Common myeloid progenitor, CD34-positive (primary cell): ENCODE data around the gene PPDPF.

Experiments used
- CTCF ChIA-PET: fragments of 350-600 bp; sonication (Branson Sonifier 250); formaldehyde crosslinking; loops from one replicate; lab custom pipeline; 2021; ENCODE audit warnings: antibody characterized with exemption; lab: Charles Lee
- POLR2A ChIA-PET: fragments of 350-600 bp; sonication (Branson Sonifier 250); formaldehyde crosslinking; loops from one replicate; lab custom pipeline; 2021; ENCODE audit warnings: antibody characterized with exemption; lab: Charles Lee
- DNase-seq, 3 donors: peaks; one replicate each; pipeline versions ENCODE4 v3.0.0 to v3.0.0-alpha.2; 2013
- H3K27ac ChIP-seq, 2 experiments: 1 replicate in 1 of 2; 2 replicates in 1 of 2; pipeline ENCODE4 v1.7.0; 2013; ENCODE audit warnings: inconsistent platforms in 2 of 2, low read length in 2 of 2, mild to moderate bottlenecking in 2 of 2, low read depth in 1 of 2, moderate library complexity in 1 of 2; ENCODE audit not compliant: severe bottlenecking in 2 of 2, insufficient read depth in 1 of 2, poor library complexity in 1 of 2
- H3K27me3 ChIP-seq, 5 experiments: replicated peaks in 2 of 5; 1 replicate in 3 of 5; 2 replicates in 2 of 5; pipeline versions ENCODE4 v1.6.1 to v1.7.0; 2013; ENCODE audit warnings: low read length in 4 of 5, mild to moderate bottlenecking in 2 of 5, moderate library complexity in 2 of 5, inconsistent platforms in 1 of 5; ENCODE audit not compliant: insufficient read depth in 5 of 5, control insufficient read depth in 4 of 5
- H3K36me3 ChIP-seq, 4 experiments: 1 replicate in 2 of 4; 2 replicates in 2 of 4; pipeline versions ENCODE4 v1.6.1 to v1.7.0; 2013; ENCODE audit warnings: low read length in 3 of 4, control low read depth in 1 of 4, mild to moderate bottlenecking in 1 of 4; ENCODE audit not compliant: control insufficient read depth in 4 of 4, insufficient read depth in 4 of 4
- H3K4me1 ChIP-seq, 4 experiments: 1 replicate in 3 of 4; 2 replicates in 1 of 4; pipeline versions ENCODE4 v1.6.1 to v1.7.1; 2013; ENCODE audit warnings: low read length in 3 of 4, mild to moderate bottlenecking in 3 of 4, control low read depth in 1 of 4, inconsistent platforms in 1 of 4, moderate library complexity in 1 of 4; ENCODE audit not compliant: control insufficient read depth in 4 of 4, insufficient read depth in 4 of 4; ENCODE audit errors: control extremely low read depth in 1 of 4
- H3K4me3 ChIP-seq, 7 experiments: 1 replicate in 4 of 7; 2 replicates in 3 of 7; pipeline versions ENCODE4 v1.5.1 to v1.7.0; 2013; ENCODE audit warnings: mild to moderate bottlenecking in 7 of 7, low read length in 6 of 7, moderate library complexity in 6 of 7, inconsistent platforms in 2 of 7, low read depth in 2 of 7, control low read depth in 1 of 7; ENCODE audit not compliant: insufficient read depth in 4 of 7, control insufficient read depth in 1 of 7; ENCODE audit errors: extremely low read depth in 1 of 7
- H3K9me3 ChIP-seq, 5 experiments: 1 replicate in 4 of 5; 2 replicates in 1 of 5; pipeline versions ENCODE4 v1.6.1 to v1.7.1; 2013; ENCODE audit warnings: low read length in 4 of 5, mild to moderate bottlenecking in 2 of 5, inconsistent platforms in 1 of 5, low read depth in 1 of 5, moderate library complexity in 1 of 5; ENCODE audit not compliant: control insufficient read depth in 4 of 5, insufficient read depth in 2 of 5; ENCODE audit errors: control extremely low read depth in 1 of 5
- WGBS: methylation state at CpG from one replicate; pipeline ENCODE4 v1.1.5; 2013; ENCODE audit not compliant: insufficient coverage; 5-methylcytosine and 5-hydroxymethylcytosine counted together

PPDPF gene

DNA sequence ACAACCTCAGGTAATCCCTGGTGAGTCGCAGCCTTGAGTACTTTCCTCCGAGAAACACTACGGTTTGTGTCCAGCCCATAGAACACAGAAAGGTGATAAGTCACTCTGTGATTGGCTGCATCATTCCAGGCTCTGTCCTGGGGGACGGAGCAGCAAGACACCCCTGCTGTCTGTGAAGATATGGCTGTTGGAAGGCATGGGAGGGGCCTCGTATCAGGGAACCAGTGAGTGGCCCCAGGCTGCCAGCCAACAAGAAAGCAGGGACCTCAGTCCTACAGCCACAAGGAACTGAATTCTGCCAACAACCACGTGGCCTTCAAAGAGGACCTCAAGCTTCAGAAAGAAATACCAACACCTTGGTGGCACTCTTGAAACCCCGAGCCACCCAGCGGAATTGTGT lies 15.3 kb upstream of the PPDPF start:
- Histone ChIP-seq H3K4me1 (no peaks in the 10 kb centered on the region), H3K27ac (no peak overlapping the region), H3K9me3 (peaks cover 0 to 25% (median 15%) of the 10 kb centered on the region in 5 experiments), H3K4me3 (no peak overlapping the region), H3K27me3 (peaks cover 0 to 49% (median 7%) of the 10 kb centered on the region in 5 experiments), H3K36me3 (no peaks in the 10 kb centered on the region)
- WGBS: 90% methylated on average over 5 of the region's 8 CpGs
- DNase-seq: no peak
- ChIA-PET CTCF (interaction anchor here (2.2 kb wide), 1 partner anchor 9 kb away, joined by 10 read pairs; no protein-coding TSS in a partner anchor), POLR2A (no interaction called here)

DNA sequence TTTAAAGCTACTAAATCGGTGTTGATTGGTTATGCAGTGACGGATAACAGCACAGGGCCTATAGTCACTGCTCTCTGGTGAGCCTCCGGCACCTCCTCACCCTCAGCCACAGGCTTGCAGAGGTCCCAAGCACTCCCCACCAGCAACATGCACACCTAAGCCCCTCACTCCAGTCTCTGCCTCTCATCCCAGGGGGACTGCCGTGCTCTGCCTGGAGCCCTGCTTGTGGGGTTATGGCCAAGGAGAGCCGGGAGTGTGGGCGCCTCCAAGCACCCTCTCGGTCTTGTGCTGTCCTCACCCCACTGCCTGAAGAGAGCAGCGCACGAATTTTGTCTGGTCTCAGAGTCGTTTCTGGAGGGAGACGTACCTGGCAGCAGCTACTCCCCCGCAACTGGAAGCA lies 14.8 kb upstream of the PPDPF start:
- 87% methylated on average over 6 of the region's 12 CpGs for WGBS

DNA sequence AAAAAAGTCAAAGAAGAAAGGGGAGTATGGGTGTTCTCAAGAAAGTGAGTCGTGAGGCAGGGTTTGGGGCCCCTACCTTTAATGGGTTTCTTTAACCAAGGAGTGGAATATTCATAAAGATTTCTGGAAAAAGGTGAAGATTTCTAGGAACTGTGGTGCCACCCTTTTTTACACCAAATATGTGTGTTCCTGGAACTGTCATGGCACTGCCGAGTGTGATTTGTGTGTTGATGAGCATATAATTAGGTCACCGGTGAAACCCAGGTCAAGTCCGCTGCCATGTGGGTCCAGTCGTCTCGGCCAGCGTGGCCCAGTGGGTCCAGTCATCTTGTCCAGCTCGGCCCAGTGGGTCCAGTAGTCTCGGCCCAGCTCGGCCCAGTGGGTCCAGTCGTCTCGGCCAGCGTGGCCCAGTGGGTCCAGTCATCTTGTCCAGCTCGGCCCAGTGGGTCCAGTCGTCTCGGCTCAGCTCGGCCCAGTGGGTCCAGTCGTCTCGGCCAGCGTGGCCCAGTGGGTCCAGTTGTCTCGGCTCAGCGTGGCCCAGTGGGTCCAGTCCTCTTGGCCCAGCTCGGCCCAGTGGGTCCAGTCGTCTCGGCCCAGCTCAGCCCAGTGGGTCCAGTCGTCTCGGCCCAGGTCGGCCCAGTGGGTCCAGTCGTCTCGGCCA lies 13.4 kb upstream of the PPDPF start:
- H3K27ac ChIP-seq: no peak overlapping the region
- peaks cover 0 to 25% (median 15%) of the 10 kb centered on the region in 5 experiments for H3K9me3 ChIP-seq
- peaks cover 0 to 6% (median 3%) of the 10 kb centered on the region in 4 experiments for H3K4me1 ChIP-seq
- DNase-seq: no peak
- no peak overlapping the region for H3K4me3 ChIP-seq
- ChIA-PET CTCF (interaction anchor here (0.7 kb wide), 1 partner anchor 10 kb away, joined by 4 read pairs; no protein-coding TSS in a partner anchor), POLR2A (interaction anchor here (0.6 kb wide), 1 partner anchor 649 kb away, joined by 4 read pairs; no protein-coding TSS in a partner anchor)
- 94% methylated on average over 29 of the region's 30 CpGs for WGBS
- H3K36me3 ChIP-seq: no peaks in the 10 kb centered on the region
- H3K27me3 ChIP-seq: peaks cover 0 to 40% (median 8%) of the 10 kb centered on the region in 5 experiments

More for the DNA sequence above, 14.8 kb upstream of the PPDPF start:
- Histone ChIP-seq H3K4me3 (no peak overlapping the region), H3K9me3 (peaks cover 0 to 25% (median 15%) of the 10 kb centered on the region in 5 experiments), H3K4me1 (peaks cover 0 to under 1% (median 0%) of the 10 kb centered on the region in 4 experiments), H3K36me3 (no peaks in the 10 kb centered on the region), H3K27ac (no peak overlapping the region), H3K27me3 (peaks cover 0 to 44% (median 8%) of the 10 kb centered on the region in 5 experiments)
- DNase-seq: no peak
- CTCF ChIA-PET: interaction anchor here (2.2 kb wide), 1 partner anchor 9 kb away, joined by 10 read pairs; no protein-coding TSS in a partner anchor
- POLR2A ChIA-PET: no interaction called here

- Histone ChIP-seq H3K4me1 (peaks cover 0 to 6% (median 3%) of the 10 kb centered on the region in 4 experiments), H3K4me3 (no peak overlapping the region), H3K9me3 (peaks cover 0 to 28% (median 17%) of the 10 kb centered on the region in 5 experiments), H3K27me3 (peaks cover 6 to 44% (median 8%) of the 10 kb centered on the region in 5 experiments), H3K27ac (no peak overlapping the region), H3K36me3 (no peaks in the 10 kb centered on the region)
- POLR2A ChIA-PET: interaction anchor here (0.6 kb wide), 2 partner anchors 12 to 50 kb away, joined by 3 read pairs; partner anchors contain the start of gene PPDPF
- 85% methylated on average over 22 of the region's 33 CpGs for WGBS
- CTCF ChIA-PET: interaction anchor here (2.6 kb wide), 1 partner anchor 11 kb away, joined by 11 read pairs; no protein-coding TSS in a partner anchor
- no peak for DNase-seq
These were observed 12.3 kb upstream of the PPDPF start for GRCh38 chr20:63508072-63508768.

DNA sequence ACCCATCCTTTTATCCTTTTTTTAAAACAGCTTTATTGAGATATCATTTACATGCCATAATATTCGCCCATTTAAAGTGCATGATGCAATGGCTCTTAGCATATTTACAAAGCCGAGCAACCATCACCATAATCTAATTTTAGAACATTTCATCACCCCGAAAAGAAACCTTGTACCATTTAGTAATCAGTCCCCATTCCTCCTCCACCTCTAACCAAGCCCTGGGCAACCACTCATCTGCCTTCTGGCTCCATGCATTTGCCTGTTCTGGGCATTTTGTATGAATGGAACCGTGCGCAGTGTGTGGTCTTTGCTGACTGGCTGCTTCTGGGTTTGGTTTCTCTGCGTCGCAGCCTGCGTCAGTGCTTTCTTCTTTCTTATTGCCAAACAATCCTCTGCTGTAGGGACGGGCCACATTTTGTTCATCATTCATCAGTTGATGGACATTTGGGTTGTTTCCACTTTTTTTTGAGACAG lies 11.4 kb upstream of the PPDPF start:
- H3K36me3 ChIP-seq: no peaks in the 10 kb centered on the region
- no peak for DNase-seq
- H3K27ac ChIP-seq: no peak overlapping the region
- H3K9me3 ChIP-seq: peaks cover 0 to 29% (median 19%) of the 10 kb centered on the region in 5 experiments
- 98% methylated on average over 7 of the region's 9 CpGs for WGBS
- CTCF ChIA-PET: interaction anchor here (2.6 kb wide), 1 partner anchor 12 kb away, joined by 11 read pairs; no protein-coding TSS in a partner anchor
- peaks cover 0 to 6% (median 3%) of the 10 kb centered on the region in 4 experiments for H3K4me1 ChIP-seq
- H3K4me3 ChIP-seq: no peak overlapping the region
- POLR2A ChIA-PET: no interaction called here
- H3K27me3 ChIP-seq: peaks cover 6 to 36% (median 7%) of the 10 kb centered on the region in 5 experiments

- Histone ChIP-seq H3K36me3 (no peaks in the 10 kb centered on the region), H3K4me1 (peaks cover 0 to 6% (median 3%) of the 10 kb centered on the region in 4 experiments), H3K4me3 (no peak overlapping the region), H3K9me3 (peaks cover 0 to 8% (median 6%) of the 10 kb centered on the region in 5 experiments), H3K27ac (no peak overlapping the region), H3K27me3 (peaks cover 2 to 16% (median 6%) of the 10 kb centered on the region in 5 experiments)
- 90% methylated on average over 2 of the region's 3 CpGs for WGBS
- no peak for DNase-seq
- CTCF ChIA-PET: no interaction called here
- POLR2A ChIA-PET: no interaction called here
These were observed 7.4 kb upstream of the PPDPF start for GRCh38 chr20:63513207-63513606.
